ENCODE results near the gene UPK3B.
"Not testable (repeated sequence)": the region's sequence is repeated elsewhere in the genome, so short reads cannot be mapped to it uniquely, and the experiment has no call there.

Gene UPK3B

DNA sequence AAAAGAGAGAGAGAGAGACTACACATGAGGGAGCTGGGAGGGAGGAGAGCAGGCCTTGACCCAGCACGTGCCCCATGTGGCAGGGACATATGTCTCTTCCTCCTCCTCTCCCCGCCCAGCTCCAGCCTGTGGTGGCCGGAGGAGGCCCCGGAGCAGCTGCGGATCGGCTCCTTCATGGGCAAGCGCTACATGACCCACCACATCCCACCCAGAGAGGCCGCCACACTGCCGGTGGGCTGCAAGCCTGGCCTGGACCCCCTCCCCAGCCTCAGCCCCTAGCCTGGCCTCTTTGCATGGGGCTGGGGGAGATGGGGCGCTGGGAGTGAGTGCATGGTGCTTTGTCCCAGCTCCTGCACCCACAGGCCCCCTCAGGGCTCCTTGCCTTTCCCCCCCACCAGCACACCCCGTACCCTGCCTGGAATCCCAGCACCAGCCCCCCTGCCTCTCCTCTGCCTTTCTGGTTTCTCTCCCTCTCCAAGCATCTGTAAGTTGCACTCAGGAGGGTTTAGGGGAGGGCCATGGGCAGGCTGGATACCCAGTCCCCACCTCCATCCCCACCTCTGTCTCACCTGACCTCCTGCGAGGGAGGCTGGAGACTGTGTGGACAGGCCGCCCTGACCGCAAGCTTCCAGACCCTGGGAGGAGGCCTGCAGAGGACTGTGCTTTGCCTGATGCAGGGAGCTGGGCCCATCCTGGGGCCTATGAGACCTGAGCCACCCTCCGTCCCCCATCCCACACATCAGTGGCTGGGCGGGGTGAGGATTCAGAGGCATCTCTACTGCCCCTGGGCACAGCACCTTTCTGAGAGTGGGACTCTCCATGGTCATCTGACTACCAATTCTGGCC is 4.8 kb downstream of the UPK3B start:
- DNase-seq = no peak

DNA sequence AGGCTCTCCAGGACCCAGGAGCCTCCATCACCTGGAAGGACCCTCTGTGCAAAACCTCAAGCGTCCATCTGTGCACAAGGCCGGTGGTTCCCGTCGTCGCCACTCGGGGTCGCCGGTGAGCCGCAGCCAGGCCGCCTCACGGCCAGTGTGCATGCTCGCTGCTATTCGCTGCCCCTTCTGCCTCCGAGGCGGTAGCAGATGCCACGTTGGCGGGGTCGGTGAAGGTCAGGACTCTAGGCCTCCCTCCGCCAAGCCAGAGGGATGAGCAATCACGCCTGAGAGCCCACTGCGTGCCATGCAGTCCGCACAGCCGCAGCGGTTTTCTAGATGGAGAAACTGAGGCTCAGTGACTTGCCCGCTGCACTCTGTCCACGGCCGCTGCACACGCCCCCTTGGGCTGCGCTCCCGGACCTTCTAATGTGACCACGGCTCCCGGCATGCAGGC is 5.7 kb downstream of the UPK3B start:
- DNase-seq = peak; percentile 25

DNA sequence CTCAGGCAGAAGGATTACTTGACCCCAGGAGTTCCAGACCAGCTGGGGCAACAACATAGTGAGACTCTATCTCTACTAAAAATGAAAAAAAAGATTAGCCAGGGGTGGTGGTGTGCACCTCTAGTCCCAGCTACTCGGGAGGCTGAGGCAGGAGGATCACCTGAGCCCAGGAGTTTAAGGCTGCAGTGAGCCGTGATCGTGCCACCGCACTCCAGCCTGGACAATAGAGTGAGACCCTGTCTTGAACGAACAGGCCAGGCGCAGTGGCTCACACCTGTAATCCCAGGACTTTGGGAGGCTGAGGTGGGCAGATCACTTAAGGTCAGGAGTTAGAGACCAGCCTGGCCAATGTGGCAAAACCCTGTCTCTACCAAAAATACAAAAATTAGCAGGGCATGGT is 6.6 kb downstream of the UPK3B start:
- DNase-seq = not testable (repeated sequence)

DNA sequence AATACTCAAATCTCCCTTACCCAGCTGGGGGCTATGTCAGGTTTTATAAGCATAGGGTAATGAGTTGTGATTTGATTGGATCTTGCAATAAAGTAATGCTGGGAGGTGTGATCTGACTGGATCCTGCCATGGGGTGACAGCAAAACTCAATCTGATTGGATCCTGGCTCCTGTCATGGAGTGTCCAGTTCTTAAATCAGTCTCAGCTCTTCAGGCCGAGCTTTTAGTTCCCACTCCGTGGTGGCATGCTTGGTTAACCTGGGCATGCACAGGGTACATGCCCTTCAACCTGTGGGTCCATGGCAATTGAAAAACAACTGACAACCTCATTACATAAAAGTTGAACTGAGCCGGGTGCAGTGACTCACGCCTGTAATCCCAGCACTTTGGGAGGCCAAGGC is 15.8 kb downstream of the UPK3B start:
- DNase-seq = not testable (repeated sequence)

DNA sequence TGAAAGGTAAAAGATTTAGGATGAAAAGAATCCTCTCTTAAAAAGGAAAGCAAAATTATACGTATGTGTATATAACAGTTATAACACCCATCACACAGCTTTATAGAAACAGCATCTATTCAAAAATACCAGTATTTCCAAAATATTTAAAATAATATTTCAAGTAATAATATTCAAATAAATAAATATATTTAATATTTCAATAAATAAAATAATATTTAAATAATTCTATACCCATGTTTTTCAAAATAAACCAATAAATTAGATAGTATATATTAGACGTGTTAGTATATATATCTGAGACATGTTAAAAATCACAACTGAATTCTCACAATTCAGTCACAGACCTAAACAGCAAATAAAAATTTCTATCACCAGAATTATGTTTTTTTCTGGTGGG is 21.3 kb downstream of the UPK3B start:
- not testable (repeated sequence) for DNase-seq

DNA sequence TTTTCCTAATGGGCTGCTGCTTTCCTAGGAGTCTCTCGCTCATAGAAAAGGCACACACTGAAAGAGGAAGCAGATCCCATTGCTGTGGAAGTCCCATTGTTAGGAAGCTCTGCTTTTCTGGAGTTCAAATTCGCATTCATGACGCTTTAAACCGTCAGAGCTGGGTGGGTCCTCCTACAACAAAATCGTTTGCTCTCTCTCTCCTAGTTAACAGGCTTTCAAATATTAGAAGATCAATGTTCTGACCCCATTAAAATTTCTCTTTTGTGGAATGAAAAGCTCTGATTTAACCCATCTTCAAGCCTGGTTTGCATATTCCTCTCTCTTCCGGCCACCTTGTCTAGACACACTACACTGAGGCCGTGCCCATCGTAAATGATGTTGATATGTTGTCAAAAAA is 32.8 kb downstream of the UPK3B start, which contains the start of gene SPDYE16:
SPDYE16 (minus strand) TSS at position 101 of the 400 bp plus-strand sequence. CDS start 1,838 bp downstream, outside the sequence.
- not testable (repeated sequence) for DNase-seq

DNA sequence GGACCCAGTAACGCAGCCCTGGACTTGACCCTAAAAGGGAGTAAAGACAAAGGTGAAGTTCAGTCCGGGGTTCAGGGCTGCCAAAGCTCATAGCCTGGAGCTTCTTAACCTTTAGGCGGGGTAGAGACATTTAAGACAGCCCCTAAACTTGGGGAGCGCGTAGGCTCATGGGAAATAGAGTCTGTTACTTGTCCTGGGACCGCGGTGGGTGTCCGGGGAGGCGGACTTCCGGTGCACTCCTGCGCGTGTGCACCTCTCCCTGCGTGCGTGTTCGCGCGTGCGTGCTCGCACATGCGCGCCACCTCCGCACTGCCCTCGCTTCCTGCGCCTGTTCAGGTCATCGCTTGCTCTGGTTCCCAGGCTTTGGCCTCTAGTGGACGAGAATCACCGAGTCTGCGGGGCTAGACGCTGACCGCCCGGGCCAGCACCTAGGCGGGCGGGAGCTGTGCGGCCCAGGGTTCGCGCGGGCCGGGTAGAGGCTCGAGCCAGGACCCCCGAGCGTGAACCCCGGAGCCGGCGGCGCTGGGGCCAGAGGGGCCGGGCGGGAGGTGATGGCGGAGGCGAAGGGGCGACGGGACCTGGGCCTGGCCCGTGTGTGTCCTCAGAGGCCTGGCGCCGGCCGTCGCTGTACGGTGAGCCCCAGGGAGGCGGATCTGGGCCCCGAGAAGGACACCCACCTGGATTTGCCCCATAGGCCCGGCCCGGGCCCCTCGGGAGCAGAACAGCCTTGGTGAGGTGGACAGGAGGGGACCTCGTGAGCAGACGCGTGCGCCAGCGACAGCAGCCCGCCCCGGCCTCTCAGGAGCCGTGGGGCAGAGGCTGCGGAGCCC is 38.9 kb downstream of the UPK3B start:
- peak; percentile 91 for DNase-seq

DNA sequence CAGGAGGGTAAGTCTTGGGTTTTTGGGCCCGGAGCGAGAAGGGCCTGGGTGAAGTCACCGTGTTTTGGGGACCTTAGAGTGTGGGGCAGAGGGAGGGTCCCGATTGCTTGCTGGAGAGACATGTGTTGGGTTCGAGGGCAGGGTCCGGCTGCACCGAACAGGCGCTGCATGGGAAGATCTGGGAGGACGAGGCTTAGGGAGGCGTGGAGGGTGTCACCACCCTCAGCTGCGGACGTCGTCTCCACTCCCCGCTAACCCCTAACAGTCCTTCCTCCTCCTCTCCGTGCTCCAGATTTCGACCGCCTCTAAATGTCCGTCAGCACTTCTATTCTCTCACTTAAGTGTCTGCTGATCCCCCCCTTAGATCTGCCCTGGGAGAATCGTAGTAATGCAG is 39.5 kb downstream of the UPK3B start:
- not testable (repeated sequence) for DNase-seq

DNA sequence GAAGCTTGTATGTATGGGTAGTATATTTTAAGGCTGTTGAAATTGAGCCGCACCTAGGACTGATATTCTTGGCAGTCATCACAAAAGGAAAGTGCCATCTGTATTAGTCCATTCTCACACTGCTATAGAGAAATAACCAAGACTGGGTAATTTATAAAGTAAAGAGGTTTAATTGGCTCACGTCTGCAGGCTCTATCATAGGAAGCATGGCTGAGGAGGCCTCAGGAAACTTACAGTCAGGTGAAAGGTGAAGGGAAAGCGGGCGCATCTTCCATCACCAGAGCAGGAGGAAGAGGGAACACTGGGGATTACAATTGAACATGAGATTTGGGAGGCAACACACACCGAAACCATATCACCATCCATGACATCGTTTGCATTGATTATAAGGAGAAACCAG is 41.6 kb downstream of the UPK3B start:
- DNase-seq = not testable (repeated sequence)

DNA sequence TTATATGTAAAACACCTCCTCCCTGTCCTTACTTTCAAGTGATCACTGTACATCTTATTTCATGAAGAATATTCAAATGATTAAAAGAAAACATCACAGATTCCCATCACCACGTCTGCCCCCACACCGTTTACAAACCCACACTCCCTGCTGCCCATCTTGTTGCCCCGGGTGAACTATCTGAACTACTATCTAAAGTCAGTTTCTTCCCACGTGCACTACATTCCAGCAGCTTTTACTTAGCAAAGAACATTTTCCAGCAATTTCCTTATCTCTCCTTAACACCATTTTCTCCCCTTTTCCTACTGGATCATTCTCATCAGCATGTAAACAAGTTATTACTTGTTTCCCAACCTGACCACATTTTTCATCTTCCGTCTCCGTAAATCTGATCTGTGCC is 49.3 kb downstream of the UPK3B start:
- not testable (repeated sequence) for DNase-seq

DNA sequence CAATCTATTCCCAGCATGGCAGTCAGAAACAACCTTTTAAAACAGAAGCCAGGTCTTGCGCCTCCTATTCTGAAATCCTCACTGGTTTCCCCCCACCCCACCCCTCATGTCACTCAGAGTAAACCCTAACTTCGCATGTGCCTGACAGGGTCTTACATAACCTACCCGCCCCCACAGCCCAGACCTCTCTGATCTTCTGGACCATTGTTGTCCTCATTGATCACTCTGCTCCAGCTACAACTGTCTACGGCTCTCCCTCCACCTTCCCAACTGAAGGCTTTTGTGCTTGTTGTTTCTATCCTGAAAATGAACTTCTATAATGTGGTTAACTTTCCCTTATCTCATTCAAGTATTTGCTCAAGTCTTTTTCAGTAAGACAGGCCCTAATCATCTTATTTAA is 49.8 kb downstream of the UPK3B start:
- DNase-seq = not testable (repeated sequence)

DNA sequence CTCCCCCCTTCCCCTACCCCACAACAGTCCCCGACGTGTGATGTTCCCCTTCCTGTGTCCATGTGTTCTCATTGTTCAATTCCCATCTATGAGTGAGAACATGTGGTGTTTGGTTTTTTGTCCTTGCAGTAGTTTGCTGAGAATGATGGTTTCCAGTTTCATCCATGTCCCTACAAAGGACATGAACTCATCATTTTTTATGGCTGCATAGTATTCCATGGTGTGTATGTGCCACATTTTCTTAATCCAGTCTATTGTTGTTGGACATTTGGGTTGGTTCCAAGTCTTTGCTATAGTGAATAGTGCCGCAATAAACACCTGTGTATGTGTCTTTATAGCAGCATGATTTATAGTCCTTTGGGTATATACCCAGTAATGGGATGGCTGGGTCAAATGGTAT is 51.0 kb downstream of the UPK3B start:
- not testable (repeated sequence) for DNase-seq

DNA sequence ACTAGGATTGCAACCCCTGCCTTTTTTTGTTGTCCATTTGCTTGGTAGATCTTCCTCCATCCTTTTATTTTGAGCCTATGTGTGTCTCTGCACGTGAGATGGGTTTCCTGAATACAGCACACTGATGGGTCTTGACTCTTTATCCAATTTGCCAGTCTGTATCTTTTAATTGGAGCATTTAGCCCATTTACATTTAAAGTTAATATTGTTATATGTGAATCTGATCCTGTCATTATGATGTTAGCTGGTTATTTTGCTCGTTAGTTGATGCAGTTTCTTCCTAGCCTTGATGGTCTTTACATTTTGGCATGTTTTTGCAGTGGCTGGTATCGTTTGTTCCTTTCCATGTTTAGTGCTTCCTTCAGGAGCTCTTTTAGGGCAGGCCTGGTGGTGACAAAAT is 54.6 kb downstream of the UPK3B start:
- not testable (repeated sequence) for DNase-seq

All from CD4-positive, alpha-beta T cell treated with Interleukin-17A for 1 hour (primary cell).